ACC112 (cell line): ENCODE data around the gene RNF212B.
"Not testable (repeated sequence)": the region's sequence is repeated elsewhere in the genome, so short reads cannot be mapped to it uniquely, and the experiment has no call there.

ENCODE experiments used
- H2AFZ ChIP-seq: fragments of 200-600 bp; sonication (generic); one replicate; pipeline ENCODE4 v1.6.0; 2017; ENCODE audit warnings: antibody characterized with exemption, low read length; ENCODE audit not compliant: unreplicated experiment
- H3K27ac ChIP-seq: fragments of 200-600 bp; sonication (generic); 2 replicates; pipeline ENCODE4 v1.5.1; 2014; ENCODE audit warnings: low read depth, mild to moderate bottlenecking, antibody characterized with exemption, low read length, moderate library complexity
- H3K27me3 ChIP-seq: fragments of 200-600 bp; sonication (generic); 2 replicates; pipeline ENCODE4 v1.6.1; 2014; ENCODE audit warnings: mild to moderate bottlenecking, antibody characterized with exemption, low read length, moderate library complexity, mixed read lengths; ENCODE audit not compliant: insufficient read depth
- H3K36me3 ChIP-seq: fragments of 200-600 bp; sonication (generic); 2 replicates; pipeline ENCODE4 v1.6.1; 2016; ENCODE audit warnings: mild to moderate bottlenecking, antibody characterized with exemption, low read length, moderate library complexity, mixed read lengths; ENCODE audit not compliant: insufficient read depth
- H3K4me1 ChIP-seq: fragments of 200-600 bp; sonication (generic); one replicate; pipeline ENCODE4 v1.6.1; 2016; ENCODE audit warnings: low read length, mixed read lengths; ENCODE audit not compliant: insufficient read depth, unreplicated experiment, control insufficient read depth
- H3K4me3 ChIP-seq: fragments of 200-600 bp; sonication (generic); 2 replicates; pipeline ENCODE4 v1.5.1; 2014; ENCODE audit warnings: mild to moderate bottlenecking, low read depth, low read length
- H3K79me2 ChIP-seq: fragments of 200-600 bp; sonication (generic); one replicate; pipeline ENCODE4 v1.6.0; 2016; ENCODE audit warnings: low read length; ENCODE audit not compliant: control insufficient read depth, unreplicated experiment, insufficient read depth

RNF212B gene

DNA sequence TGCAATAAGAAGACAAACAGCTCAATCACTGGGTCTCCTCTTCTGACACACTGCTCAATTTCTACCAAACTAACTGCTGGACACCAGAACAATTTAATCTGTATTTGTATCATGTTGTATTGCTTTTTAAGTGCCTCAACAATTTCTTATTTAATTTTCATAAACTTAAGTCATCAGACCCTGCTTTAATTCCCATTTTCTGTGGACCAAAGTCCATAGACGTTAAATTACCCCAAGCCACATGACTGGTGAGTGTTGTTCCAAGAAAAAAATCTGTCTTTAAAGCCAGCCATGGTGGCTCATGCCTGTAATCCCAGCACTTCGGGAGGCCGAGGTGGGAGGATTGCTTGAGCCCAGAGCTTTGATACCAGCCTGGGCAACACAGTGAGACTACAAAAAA is 39.5 kb downstream of the RNF212B start:
- peaks cover 11% of the 10 kb centered on the region for H3K79me2 ChIP-seq
- H3K4me1 ChIP-seq, result peaks cover 2% of the 10 kb centered on the region
- peaks cover 8% of the 10 kb centered on the region; the same call in 1 of the 2 replicates for H3K36me3 ChIP-seq
- H3K4me3 ChIP-seq, result no peak overlapping the region
- H3K27me3 ChIP-seq, result no peaks in the 10 kb centered on the region
- no peak overlapping the region for H3K27ac ChIP-seq
- H2AFZ ChIP-seq, result no peak overlapping the region

DNA sequence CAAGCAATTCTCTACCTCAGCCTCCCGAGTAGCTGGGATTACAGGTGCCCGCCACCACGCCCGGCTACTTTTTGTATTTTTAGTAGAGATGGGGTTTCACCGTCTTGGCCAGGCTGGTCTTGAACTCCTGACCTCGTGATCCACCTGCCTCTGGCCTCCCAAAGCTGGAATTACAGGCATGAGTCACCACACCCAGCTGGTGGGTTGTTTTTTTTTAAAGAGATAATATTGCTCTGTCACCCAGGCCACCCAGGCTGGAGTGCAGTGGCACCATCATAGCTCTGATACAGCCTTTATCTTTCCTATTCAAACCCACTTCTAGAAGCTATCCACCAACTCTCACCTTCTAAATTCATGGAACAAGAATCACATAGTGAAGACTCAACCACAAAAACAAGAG is 40.2 kb downstream of the RNF212B start:
- H2AFZ ChIP-seq, H3K4me3 ChIP-seq, H3K27me3 ChIP-seq, H3K4me1 ChIP-seq, H3K27ac ChIP-seq: not testable (repeated sequence)
- Histone ChIP-seq H3K36me3 (peaks cover 13% of the 10 kb centered on the region; the same call in 1 of the 2 replicates), H3K79me2 (peaks cover 18% of the 10 kb centered on the region)

- Histone ChIP-seq H3K4me1 (peaks cover 15% of the 10 kb centered on the region), H3K36me3 (peaks cover 11% of the 10 kb centered on the region; the same call in 1 of the 2 replicates), H3K27ac (no peak overlapping the region), H3K27me3 (no peaks in the 10 kb centered on the region), H3K4me3 (no peak overlapping the region), H2AFZ (no peak overlapping the region), H3K79me2 (peaks cover 30% of the 10 kb centered on the region)
These were observed 43.5 kb downstream of the RNF212B start for GRCh38 chr14:23281247-23281646.

DNA sequence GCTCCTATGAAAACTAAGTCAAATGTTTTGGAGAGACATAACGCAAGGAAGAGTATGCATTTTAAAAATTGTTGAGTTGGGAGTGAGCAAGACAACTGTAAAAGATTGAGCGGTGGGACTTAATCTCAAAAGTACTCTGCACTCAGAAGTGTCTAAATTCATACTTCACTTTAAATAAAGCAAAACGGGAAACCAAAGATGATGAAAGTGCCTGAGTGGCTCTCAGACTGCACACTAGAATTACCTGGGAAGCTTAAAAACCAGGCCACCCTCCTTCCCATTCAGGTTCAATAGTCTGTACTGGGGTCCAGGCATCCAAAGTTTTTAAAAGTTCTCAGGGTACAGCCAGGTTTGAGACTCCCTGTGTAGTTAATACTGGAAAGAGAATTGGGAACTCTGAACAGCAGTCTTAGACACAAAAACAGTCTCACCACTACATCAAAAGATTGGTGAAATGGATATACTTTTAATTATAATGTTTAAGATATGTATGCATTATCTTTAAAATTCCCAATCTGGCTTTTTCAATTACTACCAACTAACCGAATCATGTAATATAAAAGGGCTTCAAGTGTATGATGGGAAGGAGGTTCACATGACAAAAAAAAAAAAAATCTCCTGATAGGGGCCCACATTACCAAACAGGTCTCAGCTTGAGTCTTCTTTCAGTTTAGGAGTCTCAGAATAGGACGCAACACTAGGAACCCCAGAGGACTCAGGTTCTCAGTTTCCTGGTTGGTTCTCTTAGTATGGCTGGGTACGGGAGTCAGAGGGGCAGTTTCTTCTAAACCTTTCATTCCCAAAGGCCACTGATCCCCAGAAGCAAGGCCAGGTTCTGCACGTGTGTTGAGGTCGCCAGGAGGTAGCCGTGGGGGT is 47.2 kb downstream of the RNF212B start:
- H3K4me3 ChIP-seq, result peak overlapping the region; percentile 88
- peaks cover 30% of the 10 kb centered on the region for H3K79me2 ChIP-seq
- H2AFZ ChIP-seq, result peak overlapping the region; percentile 37
- no peaks in the 10 kb centered on the region for H3K27me3 ChIP-seq
- H3K36me3 ChIP-seq, result peaks cover 5% of the 10 kb centered on the region; the same call in 1 of the 2 replicates
- H3K4me1 ChIP-seq, result peaks cover 22% of the 10 kb centered on the region
- H3K27ac ChIP-seq, result no peak overlapping the region

GRCh38 chr14:23285530-23286019 is 47.8 kb downstream of the RNF212B start:
- peak overlapping the region; percentile 18; the same call in 1 of the 2 replicates for H3K27ac ChIP-seq
- H2AFZ ChIP-seq, result peak overlapping the region; percentile 37
- H3K27me3 ChIP-seq, result no peaks in the 10 kb centered on the region
- H3K4me1 ChIP-seq, result peaks cover 19% of the 10 kb centered on the region
- peaks cover 28% of the 10 kb centered on the region for H3K79me2 ChIP-seq
- H3K4me3 ChIP-seq, result peak overlapping the region; percentile 88
- H3K36me3 ChIP-seq, result peaks cover 5% of the 10 kb centered on the region; the same call in 1 of the 2 replicates

DNA sequence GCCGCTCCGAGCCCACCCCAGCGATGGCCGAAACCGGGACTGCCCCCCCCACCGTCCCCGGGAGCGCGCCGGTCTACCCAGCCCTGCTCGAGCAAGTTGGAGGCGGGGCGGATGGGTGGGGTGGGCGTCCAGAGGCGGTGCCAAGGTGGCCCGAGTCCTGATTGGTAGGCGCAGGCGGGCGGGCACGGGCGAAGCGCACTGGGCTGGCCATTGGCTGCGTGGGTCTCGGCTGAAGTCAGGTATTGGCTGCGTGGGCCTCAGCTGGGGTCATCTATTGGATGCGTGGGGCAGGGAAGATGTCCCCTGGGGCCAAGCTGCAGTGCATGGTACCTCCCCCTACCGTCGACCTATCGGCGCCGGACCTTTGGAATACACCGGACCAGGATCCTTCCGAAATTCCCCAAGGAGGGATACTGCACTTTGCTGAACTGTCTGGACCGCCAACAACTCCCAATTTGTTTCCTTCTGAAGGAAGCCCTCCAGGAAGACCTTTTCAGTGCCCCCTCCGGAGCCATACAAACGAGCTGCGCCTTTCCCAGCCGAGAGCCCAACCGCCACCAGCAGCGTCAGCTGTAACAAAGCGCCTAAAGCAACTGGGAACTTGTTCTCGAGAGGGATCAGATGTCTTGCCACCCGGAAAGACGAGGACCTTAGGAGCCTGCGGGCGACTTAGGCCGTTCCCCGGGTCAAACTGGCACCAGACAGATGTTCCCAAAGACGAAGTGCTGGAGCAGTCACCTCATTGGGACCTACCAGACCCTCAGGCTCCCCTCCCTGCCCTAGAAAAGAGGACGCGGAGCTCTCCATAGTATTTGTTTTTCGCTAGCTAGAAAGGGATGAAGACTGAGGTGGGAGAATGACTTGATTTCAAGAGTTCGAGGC is 48.5 kb downstream of the RNF212B start, which contains the start of gene HOMEZ:
Gene HOMEZ, minus strand, starts transcription at position 113 of the 882 bp plus-strand sequence. CDS start 180 bp downstream, outside the sequence.
- peak within 1 kb of the TSS; percentile 97 for H2AFZ ChIP-seq

GRCh38 chr14:23286902-23287479 is 49.3 kb downstream of the RNF212B start:
- H2AFZ ChIP-seq, result peak overlapping the region; percentile 97
- peak overlapping the region; percentile 88 for H3K4me3 ChIP-seq
- H3K79me2 ChIP-seq, result peaks cover 22% of the 10 kb centered on the region
- peaks cover 19% of the 10 kb centered on the region for H3K4me1 ChIP-seq
- H3K36me3 ChIP-seq, result peaks cover 5% of the 10 kb centered on the region; the same call in 1 of the 2 replicates
- H3K27me3 ChIP-seq, result no peaks in the 10 kb centered on the region
- peak overlapping the region; percentile 61 for H3K27ac ChIP-seq

More for the DNA sequence above, 48.5 kb downstream of the RNF212B start, which contains the start of gene HOMEZ:
- Histone ChIP-seq H3K27ac (peak within 1 kb of the TSS; percentile 61), H3K79me2 (peaks cover 26% of the 10 kb centered on the region), H3K36me3 (peaks cover 5% of the 10 kb centered on the region; the same call in 1 of the 2 replicates), H3K4me3 (peak within 1 kb of the TSS; percentile 88), H3K4me1 (peaks cover 19% of the 10 kb centered on the region), H3K27me3 (no peaks in the 10 kb centered on the region)

DNA sequence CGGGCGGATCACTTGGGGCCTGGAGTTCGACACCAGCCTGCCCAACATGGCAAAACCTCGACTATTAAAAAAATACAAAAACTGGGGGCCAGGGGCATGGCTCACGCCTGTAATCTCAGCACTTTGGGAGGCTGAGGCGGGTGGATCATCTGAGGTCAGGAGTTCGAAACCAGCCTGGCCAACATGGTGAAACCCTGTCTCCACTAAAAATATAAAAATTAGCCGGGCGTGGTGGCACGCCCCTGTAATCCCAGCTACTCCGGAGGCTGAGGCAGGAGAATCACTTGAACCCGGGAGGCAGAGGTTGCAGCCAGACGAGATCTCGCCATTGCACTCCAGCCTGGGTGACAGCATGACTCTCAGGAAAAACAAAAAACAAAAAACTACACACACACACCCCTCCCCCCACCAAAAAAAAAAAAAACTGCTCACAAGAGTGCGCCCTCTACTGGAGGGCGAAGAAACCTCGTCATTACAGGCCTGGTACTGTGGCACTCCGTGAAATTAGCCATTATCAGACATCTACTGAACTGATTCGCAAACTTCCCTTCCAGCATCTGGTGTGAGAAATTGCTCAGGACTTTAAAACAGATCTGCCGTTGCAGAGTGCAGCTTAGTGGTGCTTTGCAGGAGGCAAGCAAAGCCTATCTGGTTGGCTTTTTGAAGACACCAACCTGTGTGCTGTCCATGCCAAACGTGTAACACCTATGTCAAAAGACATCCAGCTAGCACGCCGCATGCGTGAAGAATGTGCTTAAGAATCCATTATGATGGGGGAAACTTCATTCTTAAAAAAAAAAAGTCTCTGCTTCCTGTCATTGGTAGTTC is 57.2 kb downstream of the RNF212B start:
- peaks cover 1% of the 10 kb centered on the region for H3K79me2 ChIP-seq
- H3K4me1 ChIP-seq, result peaks cover 28% of the 10 kb centered on the region
- no peaks in the 10 kb centered on the region for H3K27me3 ChIP-seq
- H2AFZ ChIP-seq, result peak overlapping the region; percentile 62
- H3K4me3 ChIP-seq, result no peak overlapping the region; the same call in 1 of the 2 replicates
- H3K27ac ChIP-seq, result no peak overlapping the region
- no peaks in the 10 kb centered on the region for H3K36me3 ChIP-seq

DNA sequence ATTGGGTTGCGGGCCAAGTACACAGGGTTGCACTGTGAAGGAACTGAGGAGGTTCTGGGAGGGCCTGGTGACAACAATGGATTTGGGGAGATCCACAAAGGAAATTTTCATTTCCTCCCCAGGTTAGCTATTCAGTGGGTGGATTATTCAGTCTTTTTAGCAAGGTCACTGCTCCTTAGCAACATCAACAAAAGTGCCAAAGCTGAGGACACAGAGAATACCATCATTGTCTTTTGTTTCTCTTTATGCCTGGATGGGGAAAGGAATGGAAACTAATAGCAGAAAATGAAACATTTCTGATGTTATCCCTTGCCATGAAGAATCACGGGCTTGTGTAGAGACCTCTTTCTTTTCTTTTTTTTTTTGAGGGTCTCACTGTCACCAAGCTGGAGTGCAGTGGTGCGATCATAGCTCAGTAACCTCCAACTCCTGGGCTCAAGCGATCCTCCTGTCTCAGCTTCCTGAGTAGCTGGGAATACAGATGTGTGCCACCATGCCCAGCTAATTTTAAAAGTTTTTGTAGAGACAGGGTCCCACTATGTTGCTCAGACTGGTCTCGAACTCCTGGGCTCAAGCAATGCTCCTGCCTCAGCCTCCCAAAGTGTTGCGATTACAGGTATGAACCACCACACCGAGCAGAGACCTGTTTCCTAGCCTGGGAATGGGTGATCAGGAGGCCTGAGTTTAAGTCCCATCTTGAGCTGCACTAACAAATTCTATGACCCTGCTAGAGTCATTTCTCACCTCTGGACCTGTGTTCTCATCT is 58.5 kb downstream of the RNF212B start:
- Histone ChIP-seq H3K4me3 (no peak overlapping the region), H3K27ac (no peak overlapping the region), H3K27me3 (no peaks in the 10 kb centered on the region), H3K4me1 (peaks cover 34% of the 10 kb centered on the region), H3K79me2 (peaks cover 6% of the 10 kb centered on the region), H2AFZ (no peak overlapping the region), H3K36me3 (no peaks in the 10 kb centered on the region)
